ENCODE data around the gene RNF213. TPM values are rescaled to one million over a fixed set of nuclear protein-coding genes. Genes with fewer than 3 reads are reported as not detected.

Gene RNF213
- total RNA-seq (2014; rRNA removed; shearing (Covaris generic)) = 12.2 and 13.0 TPM in 2 replicates

DNA sequence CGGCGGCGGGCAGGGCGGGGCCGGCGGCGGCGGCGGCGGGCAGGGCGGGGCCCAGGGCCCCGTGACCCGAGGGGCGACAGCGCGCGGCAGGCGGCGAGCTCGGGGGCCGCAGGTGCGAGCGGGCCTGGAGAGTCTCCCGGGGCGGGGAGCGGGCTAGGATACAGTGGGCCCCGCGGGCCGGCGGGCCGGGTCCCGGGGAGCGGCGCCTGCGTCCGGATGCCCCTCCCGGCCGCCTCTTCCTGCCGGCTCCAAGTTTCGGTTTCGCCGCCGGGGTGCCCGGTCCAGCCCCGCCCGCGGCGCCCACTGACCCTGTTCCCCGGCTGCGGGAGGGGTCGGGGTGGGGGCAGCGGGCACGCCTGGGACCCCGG is at the start of gene RNF213:
Gene RNF213, plus strand, starts transcription at position 62 of the 368 bp plus-strand sequence. CDS start 2,830 bp downstream, outside the sequence.
- Histone ChIP-seq H3K36me3 (no peaks in the 10 kb centered on the region), H3K27me3 (no peaks in the 10 kb centered on the region), H3K9me3 (replicated peaks) (no peaks in the 10 kb centered on the region), H3K27ac (peak within 1 kb of the TSS; percentile 63), H3K4me3 (peak within 1 kb of the TSS; percentile 92), H3K4me1 (peaks cover 8% of the 10 kb centered on the region; the same call in 1 of the 2 replicates)
- peak; percentile 77 to 81 for DNase-seq

DNA sequence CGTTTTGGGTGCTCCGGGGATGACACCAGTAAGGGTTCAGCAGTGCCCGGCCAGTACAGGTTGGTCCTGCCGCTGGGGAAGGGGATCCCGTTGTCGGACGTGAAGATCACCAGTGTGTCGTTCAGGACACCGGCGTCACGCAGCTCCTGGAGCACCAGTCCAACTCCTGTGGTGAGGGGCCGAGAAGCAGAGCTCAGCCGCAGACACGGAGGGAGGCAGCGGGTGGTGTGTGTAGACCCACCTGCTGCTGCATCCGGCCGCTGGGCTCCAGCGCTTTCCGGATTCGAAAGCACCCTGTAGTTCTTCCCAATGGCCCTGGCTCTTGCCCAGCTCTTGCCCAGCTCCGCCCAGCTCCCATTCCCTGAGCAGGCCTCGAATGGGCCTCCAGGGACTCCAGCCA is 48.5 kb upstream of the RNF213 start:
- DNase-seq = no peak
- Histone ChIP-seq H3K4me1 (no peaks in the 10 kb centered on the region), H3K36me3 (peaks cover 18% of the 10 kb centered on the region)

DNA sequence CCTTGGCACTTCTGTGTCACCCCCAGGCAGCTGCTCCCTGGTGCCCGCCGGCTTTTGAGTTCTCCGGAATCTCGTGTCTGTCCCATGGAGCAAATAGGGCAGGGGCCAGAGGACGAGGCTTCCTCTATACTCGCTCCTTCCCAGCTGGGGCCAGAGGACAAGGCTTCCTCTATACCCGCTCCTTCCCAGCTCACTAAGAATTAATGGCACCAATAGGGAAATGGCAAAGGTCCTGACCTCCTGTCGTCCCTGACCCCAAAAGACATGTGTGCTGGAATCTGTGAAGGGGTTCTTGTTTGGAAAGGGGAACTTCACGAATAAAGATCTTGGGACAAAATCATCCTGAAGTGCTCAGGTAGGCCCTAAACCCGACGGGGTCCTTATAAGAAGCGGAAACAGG is 48.1 kb upstream of the RNF213 start:
- Histone ChIP-seq H3K27me3 (no peaks in the 10 kb centered on the region), H3K27ac (no peak overlapping the region), H3K4me3 (no peak overlapping the region), H3K9me3 (replicated peaks) (no peaks in the 10 kb centered on the region), H3K36me3 (peaks cover 18% of the 10 kb centered on the region), H3K4me1 (no peaks in the 10 kb centered on the region)
- no peak for DNase-seq

More for the DNA sequence above, 48.5 kb upstream of the RNF213 start:
- H3K27ac ChIP-seq = no peak overlapping the region
- no peaks in the 10 kb centered on the region for H3K27me3 ChIP-seq
- no peak overlapping the region for H3K4me3 ChIP-seq
- H3K9me3 ChIP-seq (replicated peaks) = no peaks in the 10 kb centered on the region

- Histone ChIP-seq H3K27me3 (no peaks in the 10 kb centered on the region), H3K27ac (no peak overlapping the region), H3K4me3 (no peak overlapping the region), H3K4me1 (no peaks in the 10 kb centered on the region), H3K9me3 (replicated peaks) (no peaks in the 10 kb centered on the region), H3K36me3 (peaks cover 20% of the 10 kb centered on the region)
- DNase-seq = no peak
These were observed 47.5 kb upstream of the RNF213 start for GRCh38 chr17:80212962-80213642.

DNA sequence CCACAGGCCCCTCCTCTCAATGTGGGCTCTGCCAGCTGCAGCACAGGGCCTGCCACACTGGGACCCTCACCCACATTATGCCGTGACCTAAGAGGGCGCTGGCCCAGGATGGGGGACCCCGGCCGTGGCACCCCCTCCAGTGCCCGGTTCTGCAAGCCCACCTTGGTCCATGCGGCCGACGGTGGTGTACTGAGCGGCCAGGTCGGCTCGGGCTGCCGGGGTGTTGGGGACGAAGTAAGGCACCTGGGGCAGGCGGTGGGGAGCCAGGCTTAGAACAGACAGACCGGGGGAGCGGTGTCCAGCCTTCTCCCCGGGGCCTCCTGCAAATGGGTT is 47.0 kb upstream of the RNF213 start:
- Histone ChIP-seq H3K27me3 (no peaks in the 10 kb centered on the region), H3K9me3 (replicated peaks) (no peaks in the 10 kb centered on the region), H3K4me1 (no peaks in the 10 kb centered on the region), H3K36me3 (peaks cover 20% of the 10 kb centered on the region), H3K27ac (no peak overlapping the region), H3K4me3 (no peak overlapping the region)
- DNase-seq = no peak

DNA sequence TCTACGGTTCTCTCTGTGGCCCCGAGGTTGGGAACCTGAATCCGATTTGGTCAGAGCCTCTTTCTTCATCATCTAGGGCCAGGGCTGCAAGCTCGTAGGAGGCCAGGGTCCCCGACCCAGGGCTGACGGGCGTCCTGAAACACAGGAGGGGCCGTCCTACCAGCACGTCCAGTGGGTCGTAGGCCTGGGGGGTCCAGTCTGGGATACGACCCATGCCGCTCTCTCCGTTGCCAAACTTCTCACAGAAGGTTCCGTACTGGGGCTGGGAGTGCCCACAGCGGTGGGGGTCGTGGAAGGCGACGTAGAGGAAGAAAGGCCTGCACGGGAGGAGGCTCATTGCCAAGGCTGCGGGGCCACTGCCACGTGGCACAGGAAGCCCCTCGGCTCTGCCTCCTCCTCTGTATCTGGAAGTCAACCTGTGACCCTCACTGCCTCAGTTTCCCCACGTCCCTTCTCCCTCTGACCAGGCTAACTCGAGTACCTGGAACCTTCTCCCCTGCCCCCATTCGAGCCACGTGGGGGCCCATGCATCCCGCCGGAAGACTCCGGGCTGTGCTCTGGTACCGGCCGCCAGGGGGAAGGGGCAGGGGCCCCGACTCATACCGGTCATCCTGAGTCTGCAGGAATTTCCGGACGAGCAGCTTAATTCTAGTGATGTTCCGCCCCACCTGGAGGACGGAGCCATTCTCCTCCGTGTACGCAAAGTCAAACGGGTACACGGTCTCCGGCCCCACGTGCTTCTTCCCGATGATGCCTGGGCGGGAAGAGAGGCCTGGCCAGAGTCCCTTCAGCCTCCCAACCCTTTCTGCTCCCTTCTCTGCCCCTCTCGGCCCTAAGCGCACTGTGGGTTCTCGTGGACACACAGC is 46.4 kb upstream of the RNF213 start:
- 0 out of 2 replicates have a peak, but pooled peaks cover 2% of the 10 kb centered on the region for H3K4me1 ChIP-seq
- H3K27ac ChIP-seq = no peak overlapping the region
- peaks cover 17% of the 10 kb centered on the region for H3K36me3 ChIP-seq
- H3K27me3 ChIP-seq = no peaks in the 10 kb centered on the region
- no peaks in the 10 kb centered on the region for H3K9me3 ChIP-seq (replicated peaks)
- no peak for DNase-seq
- H3K4me3 ChIP-seq = no peak overlapping the region

GRCh38 chr17:80214878-80215210 is 45.8 kb upstream of the RNF213 start:
- Histone ChIP-seq H3K4me3 (no peak overlapping the region), H3K9me3 (replicated peaks) (no peaks in the 10 kb centered on the region), H3K4me1 (0 out of 2 replicates have a peak, but pooled peaks cover 2% of the 10 kb centered on the region), H3K36me3 (peaks cover 15% of the 10 kb centered on the region), H3K27ac (no peak overlapping the region), H3K27me3 (no peaks in the 10 kb centered on the region)
- DNase-seq = no peak

- Histone ChIP-seq H3K4me3 (no peak overlapping the region), H3K27ac (no peak overlapping the region), H3K27me3 (no peaks in the 10 kb centered on the region), H3K9me3 (replicated peaks) (no peaks in the 10 kb centered on the region), H3K4me1 (0 out of 2 replicates have a peak, but pooled peaks cover 2% of the 10 kb centered on the region), H3K36me3 (peaks cover 4% of the 10 kb centered on the region; the same call in 1 of the 2 replicates)
- DNase-seq = no peak
These were observed 43.9 kb upstream of the RNF213 start for GRCh38 chr17:80216473-80217456.

DNA sequence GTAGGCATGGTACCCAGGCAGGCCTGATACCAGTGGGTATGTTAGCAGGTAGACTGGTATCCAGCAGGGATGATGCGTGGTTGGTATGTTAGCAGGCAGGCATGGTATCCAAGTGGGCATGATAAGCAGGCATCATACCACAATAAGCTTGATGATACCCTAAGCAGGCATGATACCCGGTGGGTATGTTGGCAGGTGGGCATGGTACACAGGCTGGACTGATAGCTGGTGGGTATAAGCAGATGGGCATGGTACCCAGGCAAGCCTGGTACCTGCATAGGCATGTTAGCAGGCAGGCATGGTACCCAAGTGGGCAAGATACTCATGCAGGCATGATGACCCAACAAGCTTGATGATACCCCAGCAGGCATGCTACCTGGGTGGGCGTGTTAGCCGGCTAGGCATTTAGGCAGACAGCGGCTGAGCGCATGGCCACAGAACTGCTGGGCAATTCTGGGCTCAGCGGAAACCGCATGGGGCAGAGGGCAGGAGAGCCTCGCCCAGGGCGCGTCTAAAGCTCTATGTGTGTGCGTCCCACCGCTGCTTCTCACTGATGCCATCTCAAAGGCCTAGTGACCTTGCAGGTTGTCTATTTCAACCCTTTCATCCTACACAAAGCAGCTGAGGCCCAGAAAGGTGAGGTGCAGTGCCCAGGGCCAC is 42.8 kb upstream of the RNF213 start:
- H3K36me3 ChIP-seq = peaks cover 4% of the 10 kb centered on the region; the same call in 1 of the 2 replicates
- no peak overlapping the region for H3K27ac ChIP-seq
- H3K4me3 ChIP-seq = no peak overlapping the region
- no peaks in the 10 kb centered on the region for H3K27me3 ChIP-seq
- no peaks in the 10 kb centered on the region for H3K9me3 ChIP-seq (replicated peaks)
- no peak for DNase-seq
- H3K4me1 ChIP-seq = 0 out of 2 replicates have a peak, but pooled peaks cover 2% of the 10 kb centered on the region

GRCh38 chr17:80218391-80218790 is 42.3 kb upstream of the RNF213 start:
- no peaks in the 10 kb centered on the region for H3K27me3 ChIP-seq
- H3K9me3 ChIP-seq (replicated peaks) = no peaks in the 10 kb centered on the region
- H3K27ac ChIP-seq = no peak overlapping the region
- peaks cover 4% of the 10 kb centered on the region; the same call in 1 of the 2 replicates for H3K36me3 ChIP-seq
- no peak for DNase-seq
- H3K4me3 ChIP-seq = no peak overlapping the region
- 0 out of 2 replicates have a peak, but pooled peaks cover 2% of the 10 kb centered on the region for H3K4me1 ChIP-seq

GRCh38 chr17:80219013-80219762 is 41.5 kb upstream of the RNF213 start:
- Histone ChIP-seq H3K4me1 (0 out of 2 replicates have a peak, but pooled peaks cover 2% of the 10 kb centered on the region), H3K27me3 (no peaks in the 10 kb centered on the region), H3K27ac (peak overlapping the region; percentile 55), H3K4me3 (peak overlapping the region; percentile 92), H3K9me3 (replicated peaks) (no peaks in the 10 kb centered on the region), H3K36me3 (0 out of 2 replicates have a peak, but pooled peaks cover 2% of the 10 kb centered on the region)
- peak; percentile 95 to 98 for DNase-seq

- H3K4me3 ChIP-seq = peak overlapping the region; percentile 92
- no peaks in the 10 kb centered on the region for H3K27me3 ChIP-seq
- H3K27ac ChIP-seq = peak overlapping the region; percentile 55
- DNase-seq = no peak
- 0 out of 2 replicates have a peak, but pooled peaks cover 2% of the 10 kb centered on the region for H3K36me3 ChIP-seq
- 0 out of 2 replicates have a peak, but pooled peaks cover 2% of the 10 kb centered on the region for H3K4me1 ChIP-seq
- no peaks in the 10 kb centered on the region for H3K9me3 ChIP-seq (replicated peaks)
These were observed 40.9 kb upstream of the RNF213 start for GRCh38 chr17:80219763-80220053.

- H3K4me3 ChIP-seq = peak within 1 kb of the TSS; percentile 92
- DNase-seq = peak; percentile 94 to 95
- no peaks in the 10 kb centered on the region for H3K27me3 ChIP-seq
These were observed 40.5 kb upstream of the RNF213 start, which contains the start of the genes SGSH and SLC26A11 for GRCh38 chr17:80220054-80220735. TSS of gene SGSH (minus strand) at chr17:80220333. CDS start at chr17:80220313, 20 bp downstream. TSS of gene SLC26A11 (plus strand) at chr17:80220427. CDS start at chr17:80221561, 1,134 bp downstream.

More at GRCh38 chr17:80220054-80220735, 40.5 kb upstream of the RNF213 start, which contains the start of the genes SGSH and SLC26A11:
- no peaks in the 10 kb centered on the region for H3K9me3 ChIP-seq (replicated peaks)
- peak within 1 kb of the TSS; percentile 55 for H3K27ac ChIP-seq
- H3K4me1 ChIP-seq = 0 out of 2 replicates have a peak, but pooled peaks cover 2% of the 10 kb centered on the region
- H3K36me3 ChIP-seq = 0 out of 2 replicates have a peak, but pooled peaks cover 2% of the 10 kb centered on the region

All from SJCRH30 (cell line).